Effector memory CD8-positive, alpha-beta T cell (primary cell): ENCODE results near the gene REEP5.
"Not testable (repeated sequence)": the region's sequence is repeated elsewhere in the genome, so short reads cannot be mapped to it uniquely, and the experiment has no call there.

ENCODE experiments used
- ATAC-seq: fragments of 150-1000 bp; cut with Tn5 transposase; replicated peaks from 2 replicates; pipeline ENCODE4 v1.10.0; 2021; ENCODE audit warnings: mild to moderate bottlenecking, moderate library complexity
- DNase-seq, 3 experiments: peaks; one replicate each; pipeline ENCODE4 v3.0.0; 2021
- H3K27ac Mint-ChIP-seq, 2 donors: one replicate each; pipeline ENCODE4 v1.8.0; 2022; ENCODE audit warnings: mild to moderate bottlenecking in 2 of 2, mixed read lengths in 2 of 2, moderate library complexity in 2 of 2
- H3K27me3 Mint-ChIP-seq, 2 donors: one replicate each; pipeline ENCODE4 v1.8.0; 2022; ENCODE audit warnings: mixed read lengths in 2 of 2
- H3K36me3 Mint-ChIP-seq: one replicate; pipeline ENCODE4 v1.8.0; 2022; ENCODE audit warnings: mild to moderate bottlenecking, moderate library complexity, mixed read lengths; ENCODE audit not compliant: insufficient read depth
- H3K4me1 Mint-ChIP-seq, 2 donors: one replicate each; pipeline ENCODE4 v1.8.0; 2022; ENCODE audit warnings: low read depth in 2 of 2, mixed read lengths in 2 of 2
- H3K4me3 Mint-ChIP-seq, 2 donors: one replicate each; pipeline ENCODE4 v1.8.0; 2022; ENCODE audit warnings: mild to moderate bottlenecking in 2 of 2, mixed read lengths in 2 of 2, moderate library complexity in 2 of 2
- H3K9me3 Mint-ChIP-seq, 2 donors: one replicate each; pipeline ENCODE4 v1.8.0; 2022; ENCODE audit warnings: mixed read lengths in 2 of 2

The REEP5 gene

GRCh38 chr5:112923148-112923917, 1.3 kb upstream of the REEP5 start:
- Mint-ChIP-seq H3K4me1 (peaks cover 39 to 46% of the 10 kb centered on the region in 2 donors), H3K36me3 (peaks cover 29% of the 10 kb centered on the region), H3K9me3 (no peaks in the 10 kb centered on the region), H3K27me3 (no peaks in the 10 kb centered on the region), H3K4me3 (peak overlapping the region; percentile 98 to 99), H3K27ac (peak overlapping the region; percentile 82 to 96)
- DNase-seq (peak; percentile 48 to 66 (median 54)), ATAC-seq (peak; percentile 63)

GRCh38 chr5:112921026-112921832, 798 bp downstream of the REEP5 start:
- Mint-ChIP-seq H3K27ac (peak overlapping the region; percentile 82 to 96), H3K4me3 (peak overlapping the region; percentile 98 to 99)

DNA sequence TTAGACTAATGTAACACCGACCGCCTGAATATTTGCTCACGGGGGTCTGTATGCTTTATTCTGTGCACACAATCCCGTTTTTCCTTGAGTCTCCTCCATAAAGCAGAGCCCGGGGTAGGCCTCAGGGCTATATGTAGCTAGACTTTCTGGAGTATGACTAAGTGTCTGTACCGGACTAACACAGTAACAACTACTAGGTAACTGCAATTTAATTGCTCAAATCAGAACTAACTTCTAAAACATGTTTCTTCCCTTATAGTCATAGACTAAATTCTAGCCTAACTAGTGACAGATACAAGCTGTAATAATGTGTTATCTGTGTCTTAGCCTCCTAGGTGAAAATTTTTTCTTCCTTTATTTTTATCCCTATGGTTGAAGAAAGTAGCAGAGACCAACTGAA, 2.1 kb downstream of the REEP5 start:
- no peaks in the 10 kb centered on the region for H3K9me3 Mint-ChIP-seq
- peak overlapping the region; percentile 98 to 99 for H3K4me3 Mint-ChIP-seq
- DNase-seq (no peak), ATAC-seq (no peak)
- H3K4me1 Mint-ChIP-seq: peaks cover 61 to 76% of the 10 kb centered on the region in 2 donors
- peak overlapping the region; percentile 82 to 96 for H3K27ac Mint-ChIP-seq
- H3K36me3 Mint-ChIP-seq: peaks cover 45% of the 10 kb centered on the region
- H3K27me3 Mint-ChIP-seq: no peaks in the 10 kb centered on the region

More at GRCh38 chr5:112921026-112921832, 798 bp downstream of the REEP5 start:
- Mint-ChIP-seq H3K36me3 (peaks cover 39% of the 10 kb centered on the region), H3K27me3 (no peaks in the 10 kb centered on the region), H3K4me1 (peaks cover 54 to 65% of the 10 kb centered on the region in 2 donors), H3K9me3 (no peaks in the 10 kb centered on the region)
- peak; percentile 27 to 51 (median 43) for DNase-seq
- ATAC-seq: peak; percentile 26

- no peak for DNase-seq
- peaks cover 39% of the 10 kb centered on the region for H3K36me3 Mint-ChIP-seq
- no peaks in the 10 kb centered on the region for H3K9me3 Mint-ChIP-seq
- H3K27ac Mint-ChIP-seq: peak overlapping the region; percentile 61 to 74
- ATAC-seq: no peak
- H3K4me3 Mint-ChIP-seq: peak overlapping the region; percentile 40 to 56
- H3K27me3 Mint-ChIP-seq: no peaks in the 10 kb centered on the region
- H3K4me1 Mint-ChIP-seq: peaks cover 56 to 76% of the 10 kb centered on the region in 2 donors
Observed at GRCh38 chr5:112918679-112919078, 3.3 kb downstream of the REEP5 start.

GRCh38 chr5:112918136-112918535, 3.9 kb downstream of the REEP5 start:
- DNase-seq: no peak
- Mint-ChIP-seq H3K4me3 (peak overlapping the region; percentile 46 to 56), H3K4me1 (peaks cover 52 to 73% of the 10 kb centered on the region in 2 donors), H3K27ac (peak overlapping the region; percentile 61 to 74), H3K27me3 (no peaks in the 10 kb centered on the region), H3K36me3 (peaks cover 37% of the 10 kb centered on the region), H3K9me3 (no peaks in the 10 kb centered on the region)
- ATAC-seq: no peak

DNA sequence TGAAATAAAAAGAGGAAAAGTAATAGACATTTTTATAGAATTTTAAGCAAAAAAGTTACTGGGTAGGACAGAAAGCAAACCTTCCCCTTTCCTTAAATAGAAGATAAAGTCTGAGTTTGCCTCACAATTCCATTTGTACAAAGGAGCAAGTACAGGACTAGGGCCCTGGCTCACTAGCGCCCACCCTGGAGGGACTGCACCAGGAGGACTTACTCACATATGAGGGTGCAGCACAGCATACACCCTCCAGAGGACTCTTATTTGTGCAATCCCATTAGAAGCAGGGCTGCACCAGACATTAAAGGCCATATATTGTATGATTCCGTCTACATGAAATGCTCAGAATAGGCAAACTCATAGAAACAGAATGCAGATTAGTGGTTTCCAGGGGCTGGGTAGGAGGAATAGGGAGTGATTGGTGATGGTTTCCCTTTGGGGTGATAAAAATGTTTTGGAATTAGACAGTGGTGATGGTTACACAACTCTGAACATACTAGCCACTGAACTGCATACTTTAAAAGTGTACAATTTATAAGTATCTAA, 4.5 kb downstream of the REEP5 start:
- H3K4me1 Mint-ChIP-seq: peaks cover 51 to 73% of the 10 kb centered on the region in 2 donors
- H3K9me3 Mint-ChIP-seq: no peaks in the 10 kb centered on the region
- DNase-seq (no peak), ATAC-seq (no peak)
- H3K27ac Mint-ChIP-seq: peak overlapping the region; percentile 61 to 74
- H3K36me3 Mint-ChIP-seq: peaks cover 43% of the 10 kb centered on the region
- H3K27me3 Mint-ChIP-seq: no peaks in the 10 kb centered on the region
- peak overlapping the region; percentile 46 to 51 for H3K4me3 Mint-ChIP-seq

DNA sequence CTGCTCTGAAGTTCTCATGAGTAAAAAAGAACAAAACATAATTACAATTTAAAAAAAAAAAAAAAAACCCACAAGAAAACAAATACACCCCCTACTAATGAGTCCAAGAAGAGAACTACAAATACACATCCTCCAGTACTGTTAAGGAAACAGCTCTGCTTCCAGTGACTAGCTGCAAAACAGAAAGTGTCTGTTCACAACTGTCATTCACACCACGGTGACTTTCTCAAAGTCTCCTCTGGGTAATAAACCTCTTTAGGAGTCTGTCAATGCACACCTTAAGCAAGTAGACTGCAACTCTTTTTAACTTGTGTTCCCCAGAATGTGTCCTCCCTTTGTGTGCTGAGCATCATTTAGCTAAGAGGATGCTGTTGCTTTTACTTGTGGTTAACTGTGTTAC, 6.2 kb downstream of the REEP5 start:
- peak overlapping the region; percentile 9 to 61 for H3K27ac Mint-ChIP-seq
- H3K4me1 Mint-ChIP-seq: peaks cover 45 to 73% of the 10 kb centered on the region in 2 donors
- peaks cover 44% of the 10 kb centered on the region for H3K36me3 Mint-ChIP-seq
- no peaks in the 10 kb centered on the region for H3K9me3 Mint-ChIP-seq
- ATAC-seq (peak; percentile 69), DNase-seq (no peak)
- H3K4me3 Mint-ChIP-seq: peak overlapping the region; percentile 5 to 62
- H3K27me3 Mint-ChIP-seq: no peaks in the 10 kb centered on the region

DNA sequence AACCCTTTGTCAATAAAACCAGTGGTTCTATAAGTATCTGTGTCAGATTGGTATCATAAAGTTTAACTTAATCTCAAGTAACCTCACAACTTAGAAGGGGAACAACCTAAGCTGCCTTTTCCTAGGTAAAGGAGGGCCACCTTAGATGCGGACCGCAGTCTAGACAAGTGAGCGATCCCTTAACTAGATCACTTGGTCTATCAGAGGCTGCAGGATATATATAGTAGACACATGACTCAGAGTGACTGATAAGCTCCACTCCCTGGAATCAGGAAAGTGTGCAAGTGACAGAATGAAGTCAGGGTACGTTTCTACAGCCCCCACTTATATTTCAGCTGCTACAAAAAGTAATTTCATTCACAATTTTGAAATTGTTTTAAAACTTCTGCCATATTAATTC, 7.4 kb downstream of the REEP5 start:
- Mint-ChIP-seq H3K27ac (peak overlapping the region in 1 of 2 donors; percentile 26), H3K27me3 (no peaks in the 10 kb centered on the region)

GRCh38 chr5:112910529-112910928, 11.5 kb downstream of the REEP5 start:
- Mint-ChIP-seq H3K27me3 (no peaks in the 10 kb centered on the region), H3K4me1 (peaks cover 22 to 48% of the 10 kb centered on the region in 2 donors), H3K27ac (peak overlapping the region in 1 of 2 donors; percentile 18), H3K4me3 (no peak overlapping the region), H3K36me3 (peaks cover 47% of the 10 kb centered on the region), H3K9me3 (no peaks in the 10 kb centered on the region)
- ATAC-seq (no peak), DNase-seq (no peak)

More for the DNA sequence above, 7.4 kb downstream of the REEP5 start:
- Mint-ChIP-seq H3K4me1 (peaks cover 46 to 67% of the 10 kb centered on the region in 2 donors), H3K36me3 (peaks cover 52% of the 10 kb centered on the region), H3K4me3 (no peak overlapping the region), H3K9me3 (no peaks in the 10 kb centered on the region)
- no peak for DNase-seq
- no peak for ATAC-seq

GRCh38 chr5:112908854-112909253, 13.2 kb downstream of the REEP5 start:
- ATAC-seq: no peak
- H3K27me3 Mint-ChIP-seq: no peaks in the 10 kb centered on the region
- no peak overlapping the region for H3K4me3 Mint-ChIP-seq
- peaks cover 23 to 38% of the 10 kb centered on the region in 2 donors for H3K4me1 Mint-ChIP-seq
- peak overlapping the region in 1 of 2 donors; percentile 57 for H3K27ac Mint-ChIP-seq
- H3K9me3 Mint-ChIP-seq: no peaks in the 10 kb centered on the region
- no peak for DNase-seq
- H3K36me3 Mint-ChIP-seq: peaks cover 44% of the 10 kb centered on the region

DNA sequence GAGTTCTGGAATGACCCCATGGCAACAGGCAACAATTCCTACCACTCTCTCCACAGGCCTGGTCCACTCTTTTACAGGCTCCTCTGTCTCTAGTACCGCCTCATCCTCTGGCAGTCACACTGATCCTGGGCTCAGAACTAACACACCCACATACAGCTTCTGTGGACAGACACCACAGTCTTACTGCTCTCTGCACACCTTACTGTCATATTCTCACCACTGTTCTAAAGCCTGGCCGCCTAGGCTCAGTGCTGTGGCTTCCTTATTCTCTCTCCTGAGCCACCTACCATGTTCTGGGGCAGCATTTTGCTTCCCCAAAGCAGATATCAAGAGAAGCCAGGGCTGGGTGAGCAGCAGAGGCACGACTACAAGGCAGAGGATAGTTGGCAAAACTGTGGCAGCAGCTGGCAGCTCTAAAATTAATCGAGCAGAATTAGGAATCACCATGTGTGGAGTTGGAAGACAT, 14.8 kb downstream of the REEP5 start:
- ATAC-seq (no peak), DNase-seq (no peak)
- Mint-ChIP-seq H3K36me3 (peaks cover 37% of the 10 kb centered on the region), H3K4me3 (no peak overlapping the region), H3K4me1 (peaks cover 23 to 29% of the 10 kb centered on the region in 2 donors), H3K9me3 (no peaks in the 10 kb centered on the region), H3K27me3 (no peaks in the 10 kb centered on the region), H3K27ac (peak overlapping the region; percentile 64 to 90)

- Mint-ChIP-seq H3K4me1 (peaks cover 23 to 29% of the 10 kb centered on the region in 2 donors), H3K4me3 (no peak overlapping the region), H3K9me3 (no peaks in the 10 kb centered on the region), H3K27me3 (no peaks in the 10 kb centered on the region), H3K36me3 (peaks cover 42% of the 10 kb centered on the region), H3K27ac (peak overlapping the region; percentile 44 to 90)
- no peak for ATAC-seq
- DNase-seq: no peak
Observed at GRCh38 chr5:112906637-112907036, 15.4 kb downstream of the REEP5 start.

DNA sequence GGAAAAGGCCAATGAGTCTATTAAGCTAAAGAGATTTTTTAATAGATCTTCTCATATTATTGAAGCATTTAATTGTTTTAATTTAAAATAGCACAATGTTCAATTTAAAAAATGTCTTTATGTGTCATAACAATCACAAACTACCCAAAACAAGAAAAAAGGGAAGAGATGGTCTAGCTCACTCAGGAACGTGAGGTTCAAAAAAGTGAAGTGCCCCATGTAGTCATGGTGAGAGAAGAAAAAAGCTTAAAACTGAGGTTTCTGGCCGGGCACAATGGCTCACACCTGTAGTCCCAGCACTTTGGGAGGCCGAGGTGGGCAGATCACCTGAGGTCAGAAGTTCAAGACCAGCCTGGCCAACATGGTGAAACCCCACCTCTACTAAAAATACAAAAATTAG, 17.0 kb downstream of the REEP5 start:
- H3K27me3 Mint-ChIP-seq, H3K4me3 Mint-ChIP-seq, ATAC-seq, H3K9me3 Mint-ChIP-seq, DNase-seq: not testable (repeated sequence)
- H3K36me3 Mint-ChIP-seq: peaks cover 45% of the 10 kb centered on the region
- peak overlapping the region; percentile 49 to 66 for H3K27ac Mint-ChIP-seq
- peaks cover 20 to 29% of the 10 kb centered on the region in 2 donors for H3K4me1 Mint-ChIP-seq
